WERI-Rb-1 (cell line): Measurements from ENCODE around the gene TMED4.

Source experiments
- DNase-seq: peaks from one replicate; pipeline ENCODE4 v3.0.0-alpha.2; 2020
- H3K27ac ChIP-seq: fragments of 250-450 bp; sonication (Bioruptor Pico); 2 replicates; pipeline ENCODE4 v1.5.1; 2020; ENCODE audit warnings: mild to moderate bottlenecking, moderate library complexity
- H3K27me3 ChIP-seq: fragments of 250-450 bp; sonication (Bioruptor Pico); 2 replicates; pipeline ENCODE4 v1.5.1; 2021; ENCODE audit warnings: mild to moderate bottlenecking, low read depth, moderate library complexity; ENCODE audit not compliant: insufficient read depth, severe bottlenecking
- H3K36me3 ChIP-seq: fragments of 250-450 bp; sonication (Bioruptor Pico); 2 replicates; pipeline ENCODE4 v1.5.1; 2020; ENCODE audit warnings: mild to moderate bottlenecking, moderate library complexity
- H3K4me3 ChIP-seq: 2 replicates; pipeline ENCODE4 v1.5.1; 2011; ENCODE audit warnings: low read depth, mild to moderate bottlenecking, control low read depth, low read length
- H3K9me3 ChIP-seq: fragments of 250-450 bp; sonication (Bioruptor Pico); 2 replicates; pipeline ENCODE4 v1.5.1; 2021; ENCODE audit warnings: mild to moderate bottlenecking, moderate library complexity; ENCODE audit not compliant: severe bottlenecking
- CTCF ChIP-seq: IDR thresholded peaks from 2 replicates; pipeline ENCODE4 v1.5.1; 2011; ENCODE audit warnings: low read depth, mild to moderate bottlenecking, control low read depth, inconsistent platforms, low read length

The TMED4 gene

GRCh38 chr7:44587843-44588711 lies 6.0 kb upstream of the TMED4 start:
- Histone ChIP-seq H3K36me3 (no peaks in the 10 kb centered on the region), H3K27me3 (no peaks in the 10 kb centered on the region), H3K27ac (no peak overlapping the region), H3K9me3 (no peaks in the 10 kb centered on the region), H3K4me3 (no peak overlapping the region)
- DNase-seq, result peak; percentile 36
- peak; percentile 33; the same call in 1 of the 2 replicates for TF ChIP-seq CTCF

GRCh38 chr7:44583146-44583865 lies 1.3 kb upstream of the TMED4 start:
- Histone ChIP-seq H3K27me3 (no peaks in the 10 kb centered on the region), H3K9me3 (no peaks in the 10 kb centered on the region), H3K4me3 (peak overlapping the region; percentile 90; the same call in 1 of the 2 replicates), H3K27ac (no peak overlapping the region; the same call in 1 of the 2 replicates), H3K36me3 (peaks cover 34% of the 10 kb centered on the region)
- TF ChIP-seq CTCF, result no peak
- DNase-seq, result no peak

DNA sequence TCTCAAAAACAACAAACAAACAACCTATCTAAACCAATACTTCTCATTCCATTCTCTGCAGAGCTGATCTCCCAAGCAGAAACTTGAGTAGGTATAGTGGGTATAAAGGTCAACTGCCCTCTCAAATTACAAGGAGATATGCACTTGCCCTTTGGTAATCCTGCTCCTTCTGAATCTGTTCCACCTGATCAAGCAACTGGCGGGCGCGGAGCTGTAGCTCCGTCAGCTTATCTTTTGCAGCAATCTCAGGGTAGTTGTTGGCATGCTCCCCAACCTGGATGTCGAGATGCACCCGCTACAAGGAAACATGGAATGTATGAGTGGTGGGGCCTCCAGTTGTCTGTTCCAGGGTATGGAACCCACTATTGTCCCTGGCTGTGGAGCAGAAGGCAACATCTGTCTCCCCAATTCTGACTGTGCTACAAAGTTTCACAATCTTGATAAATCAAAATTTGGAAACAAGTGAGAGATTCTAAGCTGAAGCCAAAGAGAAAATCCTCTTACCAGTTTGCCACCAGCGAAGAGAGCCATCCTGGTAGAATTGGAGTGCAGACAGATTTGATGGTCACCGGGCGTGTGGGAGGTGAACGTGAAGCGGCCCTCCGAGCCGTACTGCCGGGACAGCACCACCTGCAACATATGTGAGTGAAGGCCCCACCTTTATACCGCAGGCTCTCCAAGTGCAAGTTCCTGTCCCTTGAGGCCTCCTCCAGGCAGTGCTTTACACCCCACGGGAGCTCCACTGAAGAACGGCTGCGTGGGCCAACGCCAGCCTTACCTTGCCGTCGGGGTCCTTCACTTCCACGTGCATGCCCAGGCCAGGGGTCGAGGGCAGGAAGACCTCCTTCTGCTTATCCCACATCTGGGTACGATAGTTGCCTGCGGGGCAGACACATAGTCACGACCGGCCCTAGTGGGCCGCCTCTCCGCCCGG lies 819 bp downstream of the TMED4 start:
- DNase-seq, result peak; percentile 25
- Histone ChIP-seq H3K4me3 (peak overlapping the region; percentile 86), H3K27ac (peak overlapping the region; percentile 93), H3K9me3 (no peaks in the 10 kb centered on the region), H3K27me3 (no peaks in the 10 kb centered on the region), H3K36me3 (peaks cover 40% of the 10 kb centered on the region)
- TF ChIP-seq CTCF, result no peak

- H3K27me3 ChIP-seq, result no peaks in the 10 kb centered on the region
- H3K27ac ChIP-seq, result no peak overlapping the region
- H3K4me3 ChIP-seq, result no peak overlapping the region
- H3K36me3 ChIP-seq, result peaks cover 72% of the 10 kb centered on the region
- H3K9me3 ChIP-seq, result no peaks in the 10 kb centered on the region
- DNase-seq, result no peak
- TF ChIP-seq CTCF, result no peak
Observed at GRCh38 chr7:44576228-44576627, 5.8 kb downstream of the TMED4 start.

DNA sequence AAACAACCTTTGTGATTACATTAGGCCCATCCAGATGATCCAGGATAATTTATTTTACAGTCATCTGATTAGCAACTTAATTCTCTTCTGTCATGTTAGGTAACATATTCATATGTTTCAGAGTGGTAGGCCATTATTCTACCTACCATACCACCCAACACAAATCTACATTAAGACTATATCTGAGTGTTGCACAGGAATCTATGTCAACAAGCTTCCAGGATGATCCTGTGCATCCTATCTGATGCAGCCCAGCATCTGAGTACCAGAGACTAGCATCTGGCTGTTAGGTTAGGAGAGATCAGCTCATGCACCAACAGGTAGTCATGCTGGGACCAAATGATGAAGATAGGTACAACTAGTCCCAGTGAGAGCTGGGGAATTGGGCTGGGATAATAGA lies 7.0 kb downstream of the TMED4 start:
- DNase-seq, result no peak
- no peaks in the 10 kb centered on the region for H3K27me3 ChIP-seq
- no peak for TF ChIP-seq CTCF
- H3K4me3 ChIP-seq, result no peak overlapping the region
- H3K36me3 ChIP-seq, result peaks cover 72% of the 10 kb centered on the region
- H3K9me3 ChIP-seq, result no peaks in the 10 kb centered on the region
- H3K27ac ChIP-seq, result no peak overlapping the region
